ENCODE data around the gene FBXL19. TPM values are rescaled to one million over a fixed set of nuclear protein-coding genes. Genes with fewer than 3 reads are reported as not detected.

FBXL19 gene
- polyA plus RNA-seq, 1 donor from 2014 or later: 99.6 TPM

DNA sequence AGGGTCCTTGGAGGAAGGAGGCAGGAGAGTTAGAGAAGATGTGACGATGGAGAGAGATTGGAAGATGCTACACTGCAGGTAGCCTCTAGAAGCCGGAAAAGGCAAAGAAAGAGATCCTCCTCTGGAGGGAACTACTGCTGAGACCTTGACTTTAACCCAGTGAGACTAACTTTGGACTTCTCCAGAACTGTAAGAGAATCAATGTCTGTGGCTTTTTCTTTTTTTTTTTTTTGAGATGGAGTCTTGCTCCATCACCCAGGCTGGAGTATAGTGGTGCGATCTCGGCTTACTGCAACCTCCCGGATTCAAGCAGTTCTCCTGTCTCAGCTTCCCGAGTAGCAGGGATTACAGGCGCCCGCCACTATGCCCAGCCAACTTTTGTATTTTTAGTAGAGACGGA lies 38.2 kb upstream of the FBXL19 start:
- Histone ChIP-seq H3K79me2 (replicated peaks; ENCODE audit: insufficient read depth, low read length) (no peaks in the 10 kb centered on the region), H3K36me3 (ENCODE audit: insufficient read depth, low read length) (peaks cover 6% of the 10 kb centered on the region), H3K4me2 (ENCODE audit: low read length) (no peak overlapping the region), H3K27me3 (ENCODE audit: insufficient read depth, low read depth, low read length) (no peaks in the 10 kb centered on the region), H2AFZ (ENCODE audit: low read depth, low read length) (no peak overlapping the region), H4K20me1 (ENCODE audit: insufficient read depth) (no peaks in the 10 kb centered on the region), H3K4me3 (ENCODE audit: low read length) (no peak overlapping the region), H3F3A (ENCODE audit: insufficient read depth, low read length, poor library complexity, severe bottlenecking) (no peaks in the 10 kb centered on the region), H3K9me2 (ENCODE audit: insufficient read depth, low read length) (no peaks in the 10 kb centered on the region), H3K27ac (ENCODE audit: low read length) (no peak overlapping the region), H3K9ac (ENCODE audit: low read length) (no peak overlapping the region), H3K9me3 (ENCODE audit: low read length) (no peaks in the 10 kb centered on the region)
- TF ChIP-seq SMC3 (conservative IDR thresholded peaks at IDR 0.05; ENCODE audit: poor library complexity): no peak
- TF ChIP-seq, protein P1, sequence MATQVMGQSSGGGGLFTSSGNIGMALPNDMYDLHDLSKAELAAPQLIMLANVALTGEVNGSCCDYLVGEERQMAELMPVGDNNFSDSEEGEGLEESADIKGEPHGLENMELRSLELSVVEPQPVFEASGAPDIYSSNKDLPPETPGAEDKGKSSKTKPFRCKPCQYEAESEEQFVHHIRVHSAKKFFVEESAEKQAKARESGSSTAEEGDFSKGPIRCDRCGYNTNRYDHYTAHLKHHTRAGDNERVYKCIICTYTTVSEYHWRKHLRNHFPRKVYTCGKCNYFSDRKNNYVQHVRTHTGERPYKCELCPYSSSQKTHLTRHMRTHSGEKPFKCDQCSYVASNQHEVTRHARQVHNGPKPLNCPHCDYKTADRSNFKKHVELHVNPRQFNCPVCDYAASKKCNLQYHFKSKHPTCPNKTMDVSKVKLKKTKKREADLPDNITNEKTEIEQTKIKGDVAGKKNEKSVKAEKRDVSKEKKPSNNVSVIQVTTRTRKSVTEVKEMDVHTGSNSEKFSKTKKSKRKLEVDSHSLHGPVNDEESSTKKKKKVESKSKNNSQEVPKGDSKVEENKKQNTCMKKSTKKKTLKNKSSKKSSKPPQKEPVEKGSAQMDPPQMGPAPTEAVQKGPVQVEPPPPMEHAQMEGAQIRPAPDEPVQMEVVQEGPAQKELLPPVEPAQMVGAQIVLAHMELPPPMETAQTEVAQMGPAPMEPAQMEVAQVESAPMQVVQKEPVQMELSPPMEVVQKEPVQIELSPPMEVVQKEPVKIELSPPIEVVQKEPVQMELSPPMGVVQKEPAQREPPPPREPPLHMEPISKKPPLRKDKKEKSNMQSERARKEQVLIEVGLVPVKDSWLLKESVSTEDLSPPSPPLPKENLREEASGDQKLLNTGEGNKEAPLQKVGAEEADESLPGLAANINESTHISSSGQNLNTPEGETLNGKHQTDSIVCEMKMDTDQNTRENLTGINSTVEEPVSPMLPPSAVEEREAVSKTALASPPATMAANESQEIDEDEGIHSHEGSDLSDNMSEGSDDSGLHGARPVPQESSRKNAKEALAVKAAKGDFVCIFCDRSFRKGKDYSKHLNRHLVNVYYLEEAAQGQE (IDR thresholded peaks at IDR 0.05; ENCODE audit: borderline replicate concordance): no peak
- TF ChIP-seq, protein P2, sequence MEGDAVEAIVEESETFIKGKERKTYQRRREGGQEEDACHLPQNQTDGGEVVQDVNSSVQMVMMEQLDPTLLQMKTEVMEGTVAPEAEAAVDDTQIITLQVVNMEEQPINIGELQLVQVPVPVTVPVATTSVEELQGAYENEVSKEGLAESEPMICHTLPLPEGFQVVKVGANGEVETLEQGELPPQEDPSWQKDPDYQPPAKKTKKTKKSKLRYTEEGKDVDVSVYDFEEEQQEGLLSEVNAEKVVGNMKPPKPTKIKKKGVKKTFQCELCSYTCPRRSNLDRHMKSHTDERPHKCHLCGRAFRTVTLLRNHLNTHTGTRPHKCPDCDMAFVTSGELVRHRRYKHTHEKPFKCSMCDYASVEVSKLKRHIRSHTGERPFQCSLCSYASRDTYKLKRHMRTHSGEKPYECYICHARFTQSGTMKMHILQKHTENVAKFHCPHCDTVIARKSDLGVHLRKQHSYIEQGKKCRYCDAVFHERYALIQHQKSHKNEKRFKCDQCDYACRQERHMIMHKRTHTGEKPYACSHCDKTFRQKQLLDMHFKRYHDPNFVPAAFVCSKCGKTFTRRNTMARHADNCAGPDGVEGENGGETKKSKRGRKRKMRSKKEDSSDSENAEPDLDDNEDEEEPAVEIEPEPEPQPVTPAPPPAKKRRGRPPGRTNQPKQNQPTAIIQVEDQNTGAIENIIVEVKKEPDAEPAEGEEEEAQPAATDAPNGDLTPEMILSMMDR (IDR thresholded peaks at IDR 0.05; ENCODE audit: poor library complexity, severe bottlenecking): no peak
- no peak for TF ChIP-seq EP300 (conservative IDR thresholded peaks at IDR 0.05; ENCODE audit: poor library complexity, severe bottlenecking)
- TF ChIP-seq TAF1 (IDR thresholded peaks at IDR 0.05; ENCODE audit: low read depth): no peak
- no peak for TF ChIP-seq RAD21 (conservative IDR thresholded peaks at IDR 0.05)
- TF ChIP-seq POLR2AphosphoS5 (IDR thresholded peaks at IDR 0.05): no peak
- TF ChIP-seq MXI1 (conservative IDR thresholded peaks at IDR 0.05; ENCODE audit: poor library complexity, severe bottlenecking): no peak
- TF ChIP-seq EZH2 (IDR thresholded peaks at IDR 0.05; ENCODE audit: borderline replicate concordance, insufficient read depth, low read length, poor library complexity, severe bottlenecking): no peak

DNA sequence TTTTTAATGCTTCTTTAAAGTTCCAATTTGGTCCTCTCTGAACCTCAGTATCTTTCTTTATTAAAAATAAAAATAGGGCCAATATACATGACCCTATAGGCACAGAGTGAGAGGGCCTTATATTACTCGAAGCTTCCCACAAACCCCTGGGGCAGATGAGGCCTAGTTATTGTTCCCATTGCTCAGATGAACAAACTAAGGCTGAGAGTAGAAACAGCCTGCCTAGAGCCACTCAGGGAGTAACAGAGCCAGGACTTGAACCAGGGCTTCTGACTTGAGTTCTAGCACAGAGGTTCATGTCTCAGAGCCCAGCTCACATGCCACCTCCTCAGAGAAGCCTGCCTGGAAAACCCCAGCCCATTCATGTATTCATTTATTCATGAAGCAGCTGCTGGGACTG lies 37.2 kb upstream of the FBXL19 start:
- Histone ChIP-seq H3K9me2 (ENCODE audit: insufficient read depth, low read length) (no peaks in the 10 kb centered on the region), H2AFZ (ENCODE audit: low read depth, low read length) (no peak overlapping the region), H3F3A (ENCODE audit: insufficient read depth, low read length, poor library complexity, severe bottlenecking) (no peaks in the 10 kb centered on the region), H3K9me3 (ENCODE audit: low read length) (no peaks in the 10 kb centered on the region), H3K79me2 (replicated peaks; ENCODE audit: insufficient read depth, low read length) (no peaks in the 10 kb centered on the region), H3K27ac (ENCODE audit: low read length) (no peak overlapping the region), H3K36me3 (ENCODE audit: insufficient read depth, low read length) (peaks cover 6% of the 10 kb centered on the region), H4K20me1 (ENCODE audit: insufficient read depth) (no peaks in the 10 kb centered on the region), H3K4me2 (ENCODE audit: low read length) (no peak overlapping the region), H3K27me3 (ENCODE audit: insufficient read depth, low read depth, low read length) (no peaks in the 10 kb centered on the region), H3K9ac (ENCODE audit: low read length) (no peak overlapping the region), H3K4me3 (ENCODE audit: low read length) (no peak overlapping the region)
- TF ChIP-seq RAD21 (conservative IDR thresholded peaks at IDR 0.05) (no peak), EZH2 (IDR thresholded peaks at IDR 0.05; ENCODE audit: borderline replicate concordance, insufficient read depth, low read length, poor library complexity, severe bottlenecking) (no peak), EP300 (conservative IDR thresholded peaks at IDR 0.05; ENCODE audit: poor library complexity, severe bottlenecking) (no peak), SMC3 (conservative IDR thresholded peaks at IDR 0.05; ENCODE audit: poor library complexity) (no peak), POLR2AphosphoS5 (IDR thresholded peaks at IDR 0.05) (no peak), MXI1 (conservative IDR thresholded peaks at IDR 0.05; ENCODE audit: poor library complexity, severe bottlenecking) (no peak), TAF1 (IDR thresholded peaks at IDR 0.05; ENCODE audit: low read depth) (no peak)
- TF ChIP-seq, protein P1 (IDR thresholded peaks at IDR 0.05; ENCODE audit: borderline replicate concordance): no peak
- TF ChIP-seq, protein P2 (IDR thresholded peaks at IDR 0.05; ENCODE audit: poor library complexity, severe bottlenecking): no peak

Measured in neural cell (in vitro differentiated cells).